Fibroblast of villous mesenchyme (primary cell): ENCODE measurements around the gene RBFOX2. TPM values are rescaled to one million over a fixed set of nuclear protein-coding genes. Genes with fewer than 3 reads are reported as not detected.
"Not testable (repeated sequence)": the region's sequence is repeated elsewhere in the genome, so short reads cannot be mapped to it uniquely, and the experiment has no call there.

ENCODE experiments used
- DNase-seq: peaks from one replicate; pipeline ENCODE4 v3.0.0-alpha.2; 2010; ENCODE audit warnings: low read depth
- H3K4me3 ChIP-seq: 2 replicates; pipeline ENCODE4 v1.5.1; 2011; ENCODE audit warnings: low read depth, mild to moderate bottlenecking, low read length
- CTCF ChIP-seq: IDR thresholded peaks from 2 replicates; pipeline ENCODE4 v1.5.1; 2012; ENCODE audit warnings: low read depth, mild to moderate bottlenecking, low read length; ENCODE audit not compliant: insufficient read depth
- total RNA-seq: library from RNA; depleted of rRNA; stranded (reverse); fragments of >200 nt; gene quantifications from 2 replicates; pipeline ENCODE4 v1.2.3, GENCODE V29; 2012

Gene RBFOX2
- total RNA-seq, 1 donor, result 174 TPM

- H3K4me3 ChIP-seq, result no peak overlapping the region
- no peak for DNase-seq
- no peak for TF ChIP-seq CTCF
Measured at GRCh38 chr22:35739076-35739930, 289.3 kb downstream of the RBFOX2 start.

GRCh38 chr22:35737886-35738285 lies 290.7 kb downstream of the RBFOX2 start:
- H3K4me3 ChIP-seq, result not testable (repeated sequence)

GRCh38 chr22:35736701-35737100 lies 291.9 kb downstream of the RBFOX2 start:
- no peak for DNase-seq
- no peak overlapping the region for H3K4me3 ChIP-seq
- TF ChIP-seq CTCF, result no peak

More at GRCh38 chr22:35737886-35738285, 290.7 kb downstream of the RBFOX2 start:
- not testable (repeated sequence) for DNase-seq

GRCh38 chr22:35736166-35736565 lies 292.5 kb downstream of the RBFOX2 start:
- no peak for DNase-seq
- TF ChIP-seq CTCF, result no peak
- no peak overlapping the region for H3K4me3 ChIP-seq

GRCh38 chr22:35735542-35735941 lies 293.1 kb downstream of the RBFOX2 start:
- no peak overlapping the region for H3K4me3 ChIP-seq
- no peak for DNase-seq
- TF ChIP-seq CTCF, result no peak

- TF ChIP-seq CTCF, result no peak
- no peak for DNase-seq
- H3K4me3 ChIP-seq, result no peak overlapping the region
Measured at GRCh38 chr22:35734517-35734827, 294.2 kb downstream of the RBFOX2 start.

GRCh38 chr22:35733791-35734516 lies 294.7 kb downstream of the RBFOX2 start:
- no peak for TF ChIP-seq CTCF
- no peak overlapping the region for H3K4me3 ChIP-seq
- DNase-seq, result no peak
